ENCODE measurements around the gene TPRG1. TPM values are rescaled to one million over a fixed set of nuclear protein-coding genes. Genes with fewer than 3 reads are reported as not detected.

The TPRG1 gene
- total RNA-seq, 1 donor from 2014 or later, result 0.94 TPM

DNA sequence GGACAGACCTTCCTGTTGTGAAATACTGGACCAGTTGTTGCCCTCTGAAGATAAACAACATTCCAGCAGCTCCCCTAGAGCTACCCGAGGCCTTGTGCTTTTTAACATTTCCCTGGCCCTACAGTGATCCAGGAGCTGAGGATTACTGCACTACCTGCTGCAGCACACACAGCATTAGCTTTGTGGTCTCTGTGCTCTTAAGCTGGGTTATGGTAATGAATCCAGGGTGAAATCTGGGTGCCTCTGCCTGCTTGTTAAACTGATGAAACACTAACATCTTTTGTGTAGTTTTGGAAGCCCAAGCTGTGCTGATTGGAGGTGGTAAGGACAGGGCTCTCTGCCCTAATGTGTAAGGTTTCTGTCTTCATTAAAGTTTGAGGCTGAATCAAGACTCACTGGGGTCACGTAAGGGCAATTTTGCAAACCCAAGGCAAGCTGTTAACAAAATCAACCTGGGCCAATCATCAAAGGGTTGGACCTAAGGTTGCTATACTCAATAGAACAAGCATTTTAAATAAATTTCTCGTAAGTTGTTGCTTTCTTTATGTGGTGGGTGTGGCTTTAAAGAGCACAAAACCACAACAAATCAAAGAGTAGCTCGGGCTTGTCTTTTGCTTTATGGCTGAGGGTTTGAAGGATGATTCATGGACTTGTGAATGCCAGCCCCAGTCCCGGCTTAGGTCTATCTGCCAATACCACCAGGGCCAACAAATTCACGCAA is 183.9 kb downstream of the TPRG1 start:
- DNase-seq (ENCODE audit: low read depth), result peak; percentile 90

DNA sequence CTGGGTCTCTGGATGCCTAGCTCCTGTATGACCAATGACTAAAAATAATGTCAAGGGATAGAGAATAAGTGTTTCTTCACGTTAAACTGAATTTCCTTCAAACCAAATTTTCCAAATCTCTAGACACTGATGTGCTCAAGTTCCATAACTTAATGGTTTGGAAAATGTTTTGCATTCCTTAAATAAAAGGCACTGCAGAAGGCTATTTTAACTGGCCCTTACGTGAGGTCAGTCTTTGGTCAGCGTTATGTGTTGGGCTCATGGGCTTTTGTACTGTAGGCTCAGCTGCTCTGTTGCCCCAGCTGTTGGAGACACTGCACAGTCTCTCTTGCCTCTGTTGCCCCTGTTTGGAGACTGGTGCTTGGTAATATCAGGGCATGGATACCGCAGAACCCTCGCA is 188.5 kb downstream of the TPRG1 start:
- no peak for DNase-seq (ENCODE audit: low read depth)

DNA sequence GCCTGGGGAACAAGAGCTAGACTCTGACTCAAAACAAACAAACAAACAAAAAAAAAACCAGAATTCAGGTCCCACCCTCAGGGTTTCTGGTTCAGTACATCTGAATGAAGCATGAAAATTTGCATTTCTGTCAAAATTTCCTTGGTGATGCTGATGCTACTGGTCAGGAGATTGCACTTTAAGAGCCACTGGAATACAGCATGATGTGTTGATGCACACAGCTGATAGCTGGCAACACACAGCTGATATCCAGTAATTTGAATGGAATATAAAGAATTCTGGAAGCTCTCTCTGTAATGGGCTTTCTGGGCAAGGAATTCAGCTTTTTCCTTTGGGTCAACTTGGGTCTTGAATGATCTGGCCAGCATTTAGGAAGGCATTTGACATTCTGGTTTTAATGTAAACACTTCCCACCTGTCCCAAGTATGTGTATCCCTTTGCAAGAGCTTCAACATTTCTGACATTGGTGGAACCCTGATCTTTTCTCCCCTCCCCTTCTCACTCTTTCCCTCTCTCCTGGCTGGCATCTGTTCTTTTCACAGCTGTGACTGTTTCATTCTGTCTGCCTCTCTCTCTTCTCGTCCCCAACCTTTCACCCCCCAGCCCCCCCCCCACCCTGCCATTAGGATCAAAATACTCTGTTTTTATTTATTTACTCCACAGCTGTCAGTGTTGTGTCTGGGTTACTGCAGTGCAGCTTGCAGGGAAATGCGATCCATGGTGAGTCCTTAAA is 189.5 kb downstream of the TPRG1 start:
- no peak for DNase-seq (ENCODE audit: low read depth)

DNA sequence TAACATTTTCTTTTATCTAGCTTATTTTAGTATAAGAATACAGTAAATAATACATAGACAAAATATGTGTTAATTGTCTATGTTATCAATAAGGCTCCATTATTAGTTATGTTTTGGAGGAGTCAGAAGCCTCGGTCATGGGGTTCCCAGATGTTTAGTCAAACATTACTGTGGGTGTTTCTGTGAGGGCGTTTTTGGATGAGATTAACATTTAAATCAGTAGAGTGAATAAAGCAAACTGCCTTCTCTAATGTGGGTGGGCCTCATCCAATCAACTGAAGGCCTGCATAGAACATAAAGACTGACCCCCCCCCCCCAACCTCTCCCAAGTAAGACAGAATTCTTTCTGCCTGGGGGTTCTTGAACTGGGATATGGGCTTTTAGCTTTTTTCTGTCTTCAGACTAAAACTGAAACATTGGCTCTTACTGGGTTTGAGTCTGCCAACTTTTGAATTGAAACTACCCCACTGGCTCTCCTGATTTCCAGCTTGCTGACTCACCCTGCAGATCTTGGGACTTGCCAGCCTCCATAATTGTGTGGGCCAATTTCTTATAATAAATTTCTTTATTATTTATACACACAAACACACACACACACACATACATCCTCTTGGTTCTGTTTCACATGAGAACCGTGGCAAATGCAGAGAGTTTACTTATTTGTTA is 192.0 kb downstream of the TPRG1 start:
- DNase-seq (ENCODE audit: low read depth), result peak; percentile 43

DNA sequence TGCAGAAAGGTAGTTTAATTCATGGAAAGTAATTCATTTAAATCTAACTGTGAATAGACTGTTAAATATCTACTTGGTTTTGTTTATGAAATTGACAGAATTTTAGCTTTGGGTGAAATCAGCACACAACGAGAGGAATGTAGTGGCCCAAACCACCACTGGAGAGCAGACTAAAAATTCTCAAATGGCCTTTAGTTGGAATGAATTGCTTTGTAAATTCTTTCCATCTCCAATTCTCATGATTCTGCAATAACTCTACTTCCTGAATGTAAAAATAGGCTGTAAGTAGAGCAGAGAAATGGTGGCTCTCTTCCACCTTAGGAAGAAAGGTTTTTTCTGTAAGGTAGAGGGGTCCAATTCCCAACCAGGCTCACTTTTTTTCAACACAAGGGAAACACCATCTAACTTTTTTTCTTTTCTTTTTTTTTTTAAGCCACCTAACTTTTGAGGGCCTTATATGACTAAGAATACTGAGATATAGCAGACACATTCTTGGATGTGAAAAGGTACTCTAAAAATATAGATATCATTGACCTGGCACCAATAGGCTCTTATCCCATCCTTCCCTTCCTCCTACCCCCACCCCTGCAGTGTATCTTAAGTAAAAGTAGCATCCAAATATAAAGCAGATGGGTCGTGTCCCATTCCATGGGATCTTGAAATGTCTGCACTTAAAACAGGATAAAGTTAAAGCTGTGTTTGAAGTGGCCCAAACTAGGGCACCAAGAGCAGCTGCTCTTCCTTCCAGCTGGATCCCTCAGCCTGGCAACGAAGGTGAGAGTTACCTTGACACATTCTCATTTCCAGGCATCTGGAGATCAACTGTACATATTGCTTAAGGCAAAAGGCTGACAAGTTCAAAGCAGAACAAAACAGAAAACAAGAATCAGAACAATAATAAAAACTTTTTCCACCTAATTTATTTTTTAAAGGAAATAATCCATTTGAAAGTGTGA is 194.1 kb downstream of the TPRG1 start:
- no peak for DNase-seq (ENCODE audit: low read depth)

DNA sequence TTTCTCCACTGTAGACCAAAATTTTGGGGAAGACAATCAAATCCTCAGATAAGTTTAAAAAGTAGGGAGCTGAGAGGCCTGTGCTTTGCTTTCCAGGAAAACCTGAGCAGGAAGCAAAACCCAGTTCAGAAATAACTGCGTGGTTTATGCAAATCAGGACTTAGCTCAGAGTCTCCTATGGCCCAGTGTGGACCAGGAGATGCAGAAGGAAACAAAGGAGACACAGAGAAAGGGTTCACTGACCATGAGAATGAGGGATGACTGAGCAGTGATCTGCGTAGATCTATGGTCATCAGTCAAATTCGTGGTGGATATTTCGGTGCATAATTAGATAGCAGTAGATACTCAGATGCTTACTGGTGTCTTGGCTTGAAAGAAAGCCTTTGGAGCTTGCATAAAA is 196.6 kb downstream of the TPRG1 start:
- peak; percentile 34 for DNase-seq (ENCODE audit: low read depth)

DNA sequence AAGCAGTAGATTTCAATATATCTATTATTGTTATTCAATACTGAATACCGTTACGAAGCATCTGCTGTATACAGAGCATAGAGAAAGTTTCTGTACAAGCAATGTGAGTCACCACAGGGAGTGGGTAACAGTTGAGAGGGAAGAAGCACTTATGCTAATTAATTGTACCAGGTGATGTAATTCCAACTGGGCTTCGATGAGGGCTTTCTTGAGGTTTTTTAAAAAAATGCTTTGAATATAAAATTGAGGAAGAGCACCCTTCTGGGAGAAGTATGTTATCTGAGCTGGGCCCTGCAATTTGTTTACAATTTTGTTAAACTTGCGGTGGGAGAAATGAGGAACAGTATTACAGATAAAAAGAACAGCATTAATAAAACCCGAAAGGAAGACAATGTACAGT is 197.9 kb downstream of the TPRG1 start:
- peak; percentile 40 for DNase-seq (ENCODE audit: low read depth)

DNA sequence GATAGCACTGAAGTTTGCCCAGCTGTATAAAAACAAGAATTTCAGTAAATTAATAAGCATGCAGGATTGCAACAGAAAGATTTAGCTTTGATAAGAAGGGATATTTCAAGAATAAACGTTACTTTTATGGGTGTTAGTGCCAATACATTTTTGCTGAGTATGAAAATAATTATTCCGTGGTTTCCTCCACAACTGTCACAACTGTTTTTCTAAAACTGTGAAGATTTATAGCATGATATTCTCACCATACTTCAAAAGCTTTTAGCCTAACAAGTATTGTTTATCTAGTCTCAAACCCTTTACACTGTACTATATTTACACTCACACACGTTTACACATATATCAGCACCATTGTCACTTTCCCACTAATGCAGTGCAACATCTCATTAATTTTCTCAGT is 200.5 kb downstream of the TPRG1 start:
- no peak for DNase-seq (ENCODE audit: low read depth)
